GM12865 (cell line): ENCODE measurements around the gene ENAH.
"Not testable (repeated sequence)": the region's sequence is repeated elsewhere in the genome, so short reads cannot be mapped to it uniquely, and the experiment has no call there.

Source experiments
- DNase-seq: peaks from one replicate; pipeline ENCODE4 v3.0.0; 2010; ENCODE audit warnings: low read depth
- H3K4me3 ChIP-seq: 2 replicates; pipeline ENCODE4 v1.5.1; 2011; ENCODE audit warnings: mild to moderate bottlenecking, low read depth, low read length, control low read depth
- CTCF ChIP-seq: IDR thresholded peaks from 2 replicates; pipeline ENCODE4 v1.5.1; 2011; ENCODE audit warnings: low read length, control low read depth, low read depth, inconsistent platforms; ENCODE audit not compliant: insufficient read depth; ENCODE audit errors: missing control alignments

Gene ENAH

DNA sequence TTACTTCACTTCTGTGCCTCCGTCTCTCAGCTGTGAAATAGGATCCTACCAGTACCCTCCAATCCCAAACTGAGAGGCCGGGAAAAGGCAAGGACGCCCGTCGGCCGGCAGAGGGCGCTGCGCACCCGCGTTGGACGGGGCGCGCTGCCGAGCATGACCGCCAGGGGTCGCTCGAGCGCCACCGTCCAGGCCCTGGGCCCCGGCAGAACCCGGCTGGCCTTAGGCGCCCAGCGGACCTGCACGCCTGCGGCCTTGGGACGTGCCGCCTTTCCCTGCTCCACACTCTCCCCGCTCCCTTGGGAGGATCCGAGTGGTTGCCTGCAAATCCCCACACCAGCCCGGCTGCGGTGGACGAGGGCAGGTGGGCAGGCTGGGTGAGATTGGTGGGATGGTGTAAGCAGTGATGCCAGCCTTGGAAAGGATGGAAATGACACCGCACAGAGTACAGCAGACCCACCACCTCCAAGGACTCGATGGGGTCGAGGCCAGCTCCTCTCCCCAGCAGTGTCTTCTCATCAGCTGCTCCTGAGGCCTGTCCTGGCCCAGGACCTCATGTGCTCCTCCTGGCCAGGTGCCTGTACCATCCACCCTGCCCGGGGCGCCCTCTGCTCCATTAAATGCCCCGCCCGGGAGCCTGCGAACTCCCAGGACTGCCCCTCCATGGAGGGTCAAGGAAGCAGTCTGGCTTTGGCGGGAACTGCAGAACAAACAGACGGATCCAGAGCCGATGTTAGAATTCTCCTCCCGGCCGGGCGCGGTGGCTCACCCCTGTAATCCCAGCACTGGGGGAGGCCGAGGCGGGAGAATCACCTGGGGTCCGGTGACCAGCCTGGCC lies 177.7 kb downstream of the ENAH start:
- DNase-seq = peak; percentile 65
- H3K4me3 ChIP-seq = no peak overlapping the region
- peak; percentile 100 for TF ChIP-seq CTCF

DNA sequence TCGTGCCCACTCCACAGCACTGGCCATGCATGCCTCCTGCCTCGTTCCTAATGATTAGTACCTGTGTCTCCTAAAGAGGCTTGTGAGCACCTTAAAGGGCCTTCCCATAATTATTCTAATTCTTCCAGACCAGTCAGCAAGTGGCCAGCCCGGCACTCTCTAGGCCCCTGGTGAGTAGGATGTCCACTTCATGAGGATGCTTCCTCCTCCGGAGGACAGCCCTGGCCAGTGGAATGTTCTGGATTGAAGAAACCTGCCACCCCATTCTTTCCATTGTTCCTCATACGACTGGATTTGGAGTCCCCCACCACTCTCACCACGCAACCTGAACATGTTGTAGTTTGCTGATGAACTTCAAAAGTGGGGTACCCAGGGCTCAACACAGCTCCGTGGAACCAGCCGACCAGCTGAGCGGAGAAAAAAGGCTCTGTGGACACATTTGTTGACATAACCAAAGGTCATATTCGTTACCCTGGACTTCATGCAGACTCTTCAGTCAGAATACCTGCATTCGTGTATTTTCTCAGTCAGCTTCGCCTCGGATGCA lies 178.4 kb downstream of the ENAH start:
- no peak for TF ChIP-seq CTCF
- H3K4me3 ChIP-seq = no peak overlapping the region
- no peak for DNase-seq

GRCh38 chr1:225473676-225474438 lies 179.1 kb downstream of the ENAH start:
- H3K4me3 ChIP-seq, DNase-seq: not testable (repeated sequence)

- DNase-seq, H3K4me3 ChIP-seq: not testable (repeated sequence)
Observed at GRCh38 chr1:225473266-225473665, 179.7 kb downstream of the ENAH start.

DNA sequence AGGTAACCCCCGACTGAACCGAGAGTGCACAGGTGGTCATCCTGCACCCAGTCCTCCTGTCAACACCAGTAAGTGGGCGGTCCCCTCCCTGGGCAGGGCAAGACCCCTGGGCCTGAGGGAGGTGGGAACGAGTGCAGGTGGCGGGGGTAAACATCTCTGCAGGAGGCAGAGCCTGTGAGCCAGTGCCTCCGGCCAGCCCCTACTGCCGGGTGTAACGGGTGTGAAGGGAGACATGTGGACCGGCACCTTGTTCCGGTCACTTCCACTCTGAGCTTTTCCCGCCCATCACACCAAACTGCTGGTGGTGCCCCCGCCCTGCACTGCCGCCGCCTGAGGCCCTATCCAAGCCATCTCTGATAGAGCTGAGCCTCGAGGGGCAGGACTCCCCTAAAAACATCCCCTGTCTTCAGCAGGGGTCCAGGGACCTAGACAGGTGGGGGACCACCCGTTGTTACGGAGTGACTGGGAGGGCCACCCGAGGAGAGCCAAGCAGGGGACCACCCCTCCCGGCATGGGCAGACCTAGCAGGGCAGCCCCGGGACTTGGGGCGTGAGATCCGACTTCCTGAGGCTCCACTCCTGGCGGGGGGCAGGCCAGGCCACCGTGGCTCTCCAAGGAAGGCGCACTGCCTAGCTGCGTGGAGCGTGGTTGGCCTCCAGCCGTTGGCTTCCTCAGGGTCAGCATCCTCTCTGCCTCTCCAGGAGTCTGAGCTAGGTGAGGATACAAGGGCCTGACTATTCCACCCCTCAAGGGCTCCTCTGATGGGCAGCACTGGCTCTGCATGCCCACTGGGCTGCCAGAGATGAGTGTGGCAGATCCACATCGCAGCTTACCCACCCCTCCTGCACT lies 181.2 kb downstream of the ENAH start:
- no peak for TF ChIP-seq CTCF

DNA sequence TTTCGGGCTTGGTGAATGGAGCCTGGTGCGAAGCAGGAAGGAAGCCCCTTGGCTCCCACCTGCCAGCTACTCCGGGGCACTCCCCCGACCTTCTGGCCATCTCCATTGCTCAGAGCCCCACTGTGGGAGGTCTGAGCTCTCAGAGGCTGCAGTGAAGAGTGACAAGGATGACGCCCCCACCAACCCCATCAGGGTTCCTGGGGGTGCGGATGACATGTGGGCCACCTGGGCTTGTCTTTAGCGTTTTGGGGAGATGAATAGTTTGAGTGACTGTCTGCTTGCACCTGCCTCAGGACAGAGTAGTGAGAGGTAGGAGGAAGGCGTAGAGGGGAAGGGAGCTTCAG lies 181.8 kb downstream of the ENAH start:
- TF ChIP-seq CTCF = no peak
- no peak for DNase-seq

More for the DNA sequence above, 181.2 kb downstream of the ENAH start:
- no peak overlapping the region for H3K4me3 ChIP-seq
- DNase-seq = no peak

DNA sequence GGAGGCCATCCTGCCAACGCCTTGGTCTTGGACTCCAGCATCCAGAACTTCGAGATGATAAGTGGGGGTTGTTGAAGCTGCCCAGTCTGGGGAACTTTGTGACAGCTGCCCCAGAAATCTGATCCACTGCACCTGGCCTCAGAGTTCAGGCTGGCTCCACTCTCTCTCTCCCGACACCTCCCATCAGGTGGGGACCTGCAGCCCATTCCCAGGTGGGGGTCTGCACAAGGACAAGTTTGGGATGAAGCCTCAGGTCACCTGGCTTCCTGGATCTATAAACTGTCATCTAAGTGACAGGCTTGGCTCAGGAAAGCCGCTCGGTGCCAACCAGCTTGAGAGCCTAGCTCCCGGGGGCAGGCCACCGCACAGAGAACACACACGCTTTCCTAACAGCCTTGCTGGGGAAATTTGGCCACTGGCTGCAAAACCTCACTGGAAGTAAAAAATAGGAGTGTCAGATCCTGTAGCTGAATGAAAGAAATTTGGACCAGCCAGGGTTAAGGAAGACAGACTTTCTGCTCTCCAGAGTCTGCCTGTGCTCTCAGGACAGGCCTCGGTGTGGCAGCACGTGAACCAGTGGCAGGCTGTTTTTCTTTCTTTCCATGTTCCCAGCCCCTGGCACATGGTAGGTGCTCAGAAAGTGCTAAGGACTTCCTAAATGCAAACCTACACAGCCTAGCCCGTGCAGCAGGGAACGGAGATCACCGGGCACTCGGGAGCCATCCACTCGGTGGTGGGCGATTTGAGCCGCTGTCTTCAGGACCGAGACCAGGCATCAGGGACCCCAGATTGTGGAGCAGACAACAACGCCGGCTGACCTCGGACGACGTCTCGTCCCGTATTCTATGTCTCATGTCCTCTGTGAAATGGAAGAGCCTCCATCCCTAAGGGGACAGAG lies 182.5 kb downstream of the ENAH start:
- DNase-seq = no peak
- H3K4me3 ChIP-seq = no peak overlapping the region
- no peak for TF ChIP-seq CTCF

More for the DNA sequence above, 181.8 kb downstream of the ENAH start:
- H3K4me3 ChIP-seq = no peak overlapping the region
